ENCODE results near the gene KIF26B.

KIF26B gene

GRCh38 chr1:245409341-245410195 lies 254.8 kb downstream of the KIF26B start:
- DNase-seq (ENCODE audit: extremely low read depth in 1 of 2, low read depth in 1 of 2), result no peak

DNA sequence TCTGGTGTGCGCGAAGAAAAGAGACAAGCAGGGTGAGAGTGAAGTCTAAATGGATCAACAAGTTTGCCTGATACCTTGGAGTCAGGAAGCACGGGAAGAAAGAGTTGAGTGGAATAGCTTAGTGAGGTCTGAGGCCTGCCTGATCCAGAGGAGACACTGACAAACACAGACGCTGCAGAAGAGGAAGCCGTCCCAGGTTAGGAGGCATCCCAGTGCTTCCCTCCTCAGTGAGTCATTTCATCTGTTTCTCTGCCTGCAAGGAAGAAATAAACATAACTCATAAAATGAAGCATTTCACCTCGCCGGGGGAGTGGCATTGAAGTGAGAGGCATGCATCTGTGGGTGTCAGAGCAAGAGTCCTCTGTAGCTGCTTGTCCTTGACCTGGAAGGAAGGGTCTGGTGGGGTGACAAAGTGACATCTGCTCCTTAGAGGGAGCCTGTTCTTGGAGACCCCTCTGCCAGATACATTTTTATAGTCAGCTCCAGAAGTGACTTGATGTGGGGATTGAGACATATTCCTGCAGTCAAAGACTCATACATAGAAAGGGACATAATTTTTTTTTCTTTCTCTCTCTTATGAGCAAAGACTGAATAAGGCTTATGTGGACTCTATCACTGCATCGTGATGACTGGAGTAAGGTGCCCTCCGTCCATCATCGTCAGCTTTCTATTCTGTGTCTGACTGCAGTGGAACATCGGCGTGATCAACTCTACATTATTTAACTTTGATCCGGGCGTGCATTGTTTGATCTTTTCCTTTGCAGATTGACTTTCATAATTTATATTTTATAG lies 256.7 kb downstream of the KIF26B start:
- DNase-seq (ENCODE audit: extremely low read depth in 1 of 2, low read depth in 1 of 2), result no peak

DNA sequence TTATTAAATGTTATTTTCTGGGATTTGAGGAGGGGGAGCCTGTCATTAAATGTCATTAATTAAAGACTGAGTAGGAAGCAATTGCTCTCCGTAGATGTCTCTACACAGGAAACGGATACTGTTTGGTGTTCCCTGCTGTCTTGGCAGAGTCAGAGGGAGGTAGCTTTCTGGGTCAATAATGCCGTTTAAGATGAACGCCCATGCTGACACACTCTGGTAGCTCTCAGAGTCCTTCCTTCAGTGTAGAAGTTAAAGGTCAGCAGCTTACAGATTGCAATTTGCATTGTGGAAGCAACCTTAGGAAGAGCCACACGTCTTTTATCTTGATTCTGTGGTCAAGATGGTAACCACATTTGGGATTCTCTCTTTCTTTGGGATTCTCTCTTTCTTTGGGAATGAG lies 257.5 kb downstream of the KIF26B start:
- DNase-seq (ENCODE audit: extremely low read depth in 1 of 2, low read depth in 1 of 2), result no peak

DNA sequence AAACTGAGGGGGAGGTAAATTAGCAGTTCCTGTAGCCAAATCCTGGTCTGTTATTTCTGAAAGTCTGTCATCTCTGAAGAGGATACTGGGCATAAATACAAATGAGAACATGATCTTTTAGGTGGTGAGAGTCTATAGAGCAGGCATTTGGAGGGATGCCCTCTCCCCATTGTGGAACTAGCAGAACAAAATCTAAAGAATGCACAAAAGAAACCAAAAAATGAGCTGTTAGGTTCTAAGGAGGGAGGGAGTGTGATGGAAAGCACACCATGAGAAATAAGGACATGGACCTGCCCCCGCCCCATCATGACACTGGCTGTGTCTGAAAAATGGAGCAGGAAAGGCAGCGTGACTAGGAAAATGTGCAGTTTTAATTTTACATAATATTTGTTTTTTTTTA lies 262.0 kb downstream of the KIF26B start:
- no peak for DNase-seq (ENCODE audit: extremely low read depth in 1 of 2, low read depth in 1 of 2)

DNA sequence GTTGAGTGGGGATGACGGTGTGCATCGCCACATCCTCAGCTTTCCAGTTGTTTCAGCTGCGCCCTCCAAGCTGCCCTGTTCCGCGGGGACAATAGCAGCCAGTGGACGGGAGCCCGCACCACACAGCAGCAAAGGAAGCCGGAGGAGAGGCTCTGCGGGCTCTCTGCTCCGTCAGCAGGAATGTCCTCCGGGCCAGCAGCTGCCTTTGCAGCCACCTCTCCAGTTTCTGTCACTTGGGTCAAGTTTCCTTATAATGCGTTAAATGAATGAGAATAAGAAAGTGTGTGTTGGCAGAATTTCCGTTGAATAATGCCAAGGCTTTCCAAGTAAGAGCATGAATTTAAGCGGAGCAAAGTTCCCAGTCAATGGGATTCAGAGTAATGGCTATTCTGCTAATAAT lies 263.3 kb downstream of the KIF26B start:
- DNase-seq (ENCODE audit: extremely low read depth in 1 of 2, low read depth in 1 of 2), result no peak

DNA sequence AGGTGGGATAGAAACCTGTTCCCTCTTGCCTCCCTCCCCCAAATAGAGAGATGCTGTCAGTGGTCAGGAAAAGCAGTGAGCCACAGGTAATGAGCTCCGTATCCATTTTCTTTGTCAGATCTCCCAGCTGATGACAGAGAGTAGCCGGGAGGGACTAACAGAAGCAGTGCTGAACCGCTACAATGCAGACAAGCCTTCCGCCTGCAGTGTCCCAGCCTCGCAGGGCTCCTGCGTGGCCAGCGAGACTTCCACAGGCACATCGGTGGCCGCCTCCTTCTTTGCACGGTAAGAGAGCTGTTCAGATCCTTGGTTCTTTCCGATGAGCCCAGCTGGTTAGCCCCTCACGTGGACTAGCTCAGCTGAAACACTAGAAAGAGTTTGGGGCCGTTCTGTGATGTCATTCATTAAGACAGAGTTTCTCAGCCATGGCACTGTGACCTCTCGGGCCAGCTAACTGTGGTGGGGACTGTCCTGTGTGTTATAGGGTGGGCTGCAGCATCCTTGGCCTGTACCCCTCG lies 264.7 kb downstream of the KIF26B start:
- no peak for DNase-seq (ENCODE audit: extremely low read depth in 1 of 2, low read depth in 1 of 2)

DNA sequence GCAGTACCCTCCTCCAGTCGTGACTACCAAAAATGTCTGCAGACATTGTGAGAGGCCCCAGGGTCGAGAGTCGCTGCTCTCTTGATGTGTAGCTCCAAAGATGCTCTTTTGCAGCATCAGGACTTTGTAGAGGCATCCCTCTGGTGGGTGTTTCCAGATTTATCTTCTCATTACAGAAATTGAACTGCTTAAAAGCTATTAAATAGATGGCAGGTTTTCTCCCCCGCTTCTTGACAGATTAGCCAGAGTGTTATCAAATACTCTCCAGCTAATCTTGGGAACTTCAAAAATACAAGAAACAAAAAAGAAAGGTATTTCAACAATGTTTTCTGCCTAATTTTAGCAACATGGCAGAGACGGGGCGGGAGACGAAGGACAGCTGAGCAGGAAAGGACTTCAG lies 265.2 kb downstream of the KIF26B start:
- DNase-seq (ENCODE audit: extremely low read depth in 1 of 2, low read depth in 1 of 2), result no peak

DNA sequence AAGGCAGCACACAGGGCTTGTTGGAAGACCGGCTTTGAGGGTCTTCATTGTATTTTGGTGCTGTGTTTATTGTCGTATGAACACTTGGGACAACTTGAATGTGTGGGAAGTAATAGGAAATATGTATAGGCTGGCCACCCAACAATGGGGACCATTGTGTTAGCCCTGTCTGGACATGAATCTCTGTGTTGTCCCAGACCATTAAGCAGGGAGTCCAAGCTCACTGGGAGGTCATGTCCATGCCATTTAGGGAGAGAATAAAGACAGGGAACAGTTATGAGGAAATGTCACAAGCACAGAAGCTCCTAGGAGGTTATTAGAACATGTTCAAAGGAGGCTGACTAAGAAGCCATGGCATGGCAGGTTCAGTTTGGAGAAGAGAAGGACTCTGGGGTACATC lies 266.1 kb downstream of the KIF26B start:
- no peak for DNase-seq (ENCODE audit: extremely low read depth in 1 of 2, low read depth in 1 of 2)

GRCh38 chr1:245428681-245429080 lies 273.9 kb downstream of the KIF26B start:
- no peak for DNase-seq (ENCODE audit: extremely low read depth in 1 of 2, low read depth in 1 of 2)

DNA sequence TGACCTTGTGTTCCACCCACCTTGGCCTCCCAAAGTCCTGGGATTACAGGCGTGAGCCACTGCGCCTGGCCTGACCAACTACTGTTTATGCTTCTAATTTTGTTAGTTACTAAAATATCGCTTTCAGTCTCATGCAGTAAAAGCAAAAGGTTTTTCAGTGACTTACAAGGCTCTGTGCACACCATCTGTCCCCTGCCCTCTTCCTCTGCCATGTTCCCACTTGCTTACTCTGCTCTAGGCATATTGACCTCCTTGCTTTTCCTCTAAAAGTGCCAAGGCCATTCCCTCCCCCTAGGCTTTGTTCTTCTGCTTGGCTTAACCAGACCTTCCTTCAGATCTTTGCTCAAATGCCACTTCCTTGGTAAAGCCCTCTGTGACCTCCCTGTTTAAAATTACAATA lies 276.9 kb downstream of the KIF26B start:
- no peak for DNase-seq (ENCODE audit: extremely low read depth in 1 of 2, low read depth in 1 of 2)

DNA sequence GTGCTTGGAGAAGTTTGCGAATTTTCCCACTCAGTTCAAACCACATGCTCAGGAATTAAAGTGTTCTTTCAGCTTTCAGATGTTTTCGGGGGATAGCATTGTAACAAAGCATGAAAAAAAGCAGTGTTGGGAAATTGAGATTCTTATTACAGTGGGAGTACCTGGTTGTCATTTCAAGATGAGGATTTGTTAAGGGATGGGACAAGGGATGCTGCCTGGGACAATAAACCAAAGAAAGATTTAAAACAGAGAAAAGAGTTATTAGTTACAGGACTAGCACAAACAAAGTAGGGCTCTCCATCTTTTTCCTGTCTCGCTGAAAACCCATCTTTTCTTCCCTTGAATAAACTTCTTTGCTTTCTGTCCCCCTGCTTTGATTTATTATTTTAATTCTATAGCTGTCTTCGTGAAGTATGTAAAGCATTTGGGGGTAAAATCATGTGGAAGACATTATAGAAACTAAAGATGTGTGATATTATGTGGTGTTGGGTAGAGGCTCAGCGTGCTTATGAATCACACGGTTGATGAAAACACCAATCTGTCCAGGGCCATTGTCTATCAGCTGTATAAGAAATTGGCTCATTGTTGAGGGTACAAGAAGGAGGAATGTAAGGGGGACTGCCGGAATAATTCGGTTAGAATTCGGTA lies 277.6 kb downstream of the KIF26B start:
- DNase-seq (ENCODE audit: extremely low read depth in 1 of 2, low read depth in 1 of 2), result no peak

DNA sequence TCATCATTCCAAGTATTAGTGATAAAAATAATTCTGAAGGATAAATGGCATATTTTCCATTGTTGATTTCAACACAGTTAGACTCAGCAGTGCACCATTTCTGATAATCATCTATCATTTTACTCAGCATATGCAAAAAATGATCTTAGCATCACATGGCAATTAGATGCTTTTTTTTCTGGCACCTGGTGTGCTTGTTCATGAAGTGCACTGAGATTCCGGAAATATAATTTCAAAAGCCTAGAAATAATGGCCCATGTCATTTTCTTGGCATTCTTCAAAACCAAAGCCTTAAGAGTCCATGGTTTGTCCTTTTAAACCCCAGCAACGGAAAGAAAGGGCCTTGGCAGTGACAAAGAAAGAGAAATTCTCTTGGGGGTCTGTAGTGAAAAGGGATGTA lies 278.8 kb downstream of the KIF26B start:
- no peak for DNase-seq (ENCODE audit: extremely low read depth in 1 of 2, low read depth in 1 of 2)

DNA sequence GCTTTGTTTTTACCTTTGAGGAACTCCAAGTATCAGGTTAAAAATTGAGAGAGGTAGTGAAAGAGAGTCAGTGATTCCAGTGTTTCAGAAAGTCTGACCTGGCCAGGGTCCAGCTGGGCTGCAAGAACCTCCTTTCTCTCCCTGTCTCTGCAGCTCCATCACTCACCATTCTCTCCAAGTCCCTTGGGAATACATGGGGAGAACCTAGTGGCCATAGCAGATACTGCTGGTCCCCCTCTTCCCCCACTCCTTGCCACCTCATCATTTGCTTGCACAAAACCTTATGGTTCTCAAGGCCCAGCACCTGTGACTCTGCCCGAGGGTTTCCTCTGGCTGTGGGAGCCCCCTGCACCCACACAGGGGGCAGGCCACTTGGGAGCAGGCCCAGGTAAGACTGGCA lies 279.5 kb downstream of the KIF26B start:
- no peak for DNase-seq (ENCODE audit: extremely low read depth in 1 of 2, low read depth in 1 of 2)

DNA sequence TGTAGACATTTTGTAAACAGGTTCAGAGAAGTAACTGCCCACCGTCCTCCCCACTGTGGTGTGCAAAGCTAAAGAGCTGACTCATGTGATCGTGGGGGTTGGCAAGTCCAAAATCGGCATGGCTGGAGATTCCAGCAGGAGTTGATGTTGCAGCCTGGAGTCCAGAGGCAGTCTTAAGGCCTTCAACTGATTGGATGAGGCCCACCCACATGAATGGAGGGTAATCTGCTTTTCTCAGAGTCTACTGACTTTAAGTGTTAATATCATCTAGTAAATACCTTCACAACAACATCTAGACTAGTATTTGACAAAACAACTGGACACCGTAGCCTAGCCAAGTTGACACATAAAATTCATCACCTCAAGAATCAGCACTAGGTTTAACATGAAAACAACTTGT lies 281.6 kb downstream of the KIF26B start:
- DNase-seq (ENCODE audit: extremely low read depth in 1 of 2, low read depth in 1 of 2), result no peak

- no peak for DNase-seq (ENCODE audit: extremely low read depth in 1 of 2, low read depth in 1 of 2)
These were observed 282.7 kb downstream of the KIF26B start for GRCh38 chr1:245437369-245438062.

DNA sequence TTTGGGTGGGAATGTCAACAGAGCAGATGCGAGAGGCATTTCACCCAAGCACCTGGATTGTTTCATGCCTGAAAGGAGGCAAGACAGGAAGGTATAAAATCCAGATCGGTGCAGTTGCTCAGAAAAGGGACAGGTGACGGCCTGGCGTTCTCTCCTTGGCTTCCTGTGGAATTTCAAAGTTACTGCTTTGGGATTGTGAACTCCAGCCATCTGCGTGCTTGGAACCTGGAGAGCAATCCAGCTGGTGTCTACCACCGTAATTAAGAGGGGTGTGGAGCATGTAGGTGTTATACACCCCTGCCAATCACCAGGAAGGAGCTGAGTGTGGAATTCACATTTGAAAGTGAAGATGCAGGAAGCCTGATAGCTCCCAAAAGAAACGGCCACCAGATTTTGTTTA lies 286.1 kb downstream of the KIF26B start:
- no peak for DNase-seq (ENCODE audit: extremely low read depth in 1 of 2, low read depth in 1 of 2)

DNA sequence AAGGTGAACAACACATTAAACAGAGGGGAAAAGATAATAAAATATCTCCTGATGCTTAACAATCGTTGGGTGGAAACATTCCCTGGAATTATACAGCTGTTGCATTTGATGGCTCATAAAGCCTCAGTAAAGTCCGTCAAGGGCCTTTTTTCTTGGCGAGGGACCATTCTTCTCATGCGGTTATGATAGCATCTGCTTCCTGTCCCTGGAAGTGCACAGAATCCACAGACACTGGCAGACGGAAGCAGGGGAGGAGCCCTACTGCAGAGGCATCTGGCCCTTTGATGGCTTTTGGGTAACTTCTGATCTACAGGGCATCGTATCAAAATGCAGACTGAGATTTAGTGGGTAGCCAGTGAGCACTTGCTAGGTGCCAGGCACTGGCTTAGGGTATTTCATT lies 286.9 kb downstream of the KIF26B start:
- no peak for DNase-seq (ENCODE audit: extremely low read depth in 1 of 2, low read depth in 1 of 2)

DNA sequence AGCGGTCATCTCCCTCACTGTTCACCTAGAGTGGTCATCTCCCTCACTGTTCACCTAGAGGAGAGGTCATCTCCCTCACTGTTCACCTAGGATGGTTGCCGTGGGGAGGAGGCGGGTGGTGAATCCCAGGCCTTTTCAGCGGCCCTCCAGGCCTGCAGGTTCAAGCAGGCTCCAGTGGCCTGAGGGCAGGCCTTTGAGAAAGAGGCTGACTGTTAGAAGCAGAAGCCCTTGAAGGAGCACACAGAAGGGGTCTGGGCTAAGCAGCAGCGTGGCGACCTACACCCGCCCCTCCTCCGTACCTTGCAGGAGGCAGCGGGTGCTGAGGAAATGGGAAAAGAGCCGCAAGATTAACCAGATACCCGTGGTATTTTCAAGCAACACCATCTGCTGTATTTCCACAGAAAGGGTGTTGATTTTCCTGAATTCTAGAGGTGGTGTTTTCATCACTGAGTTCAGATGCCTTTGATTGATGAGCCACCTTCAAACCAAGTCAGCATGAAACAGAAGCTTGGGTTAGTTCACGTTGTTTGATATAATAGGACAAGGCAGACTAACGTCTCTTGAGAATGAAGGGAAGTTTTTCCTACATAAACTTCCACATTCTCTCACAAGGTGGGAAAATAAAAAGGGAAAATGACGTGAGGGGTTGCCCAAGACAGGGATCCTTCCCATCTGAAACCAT lies 289.5 kb downstream of the KIF26B start:
- no peak for DNase-seq (ENCODE audit: extremely low read depth in 1 of 2, low read depth in 1 of 2)

- DNase-seq (ENCODE audit: extremely low read depth in 1 of 2, low read depth in 1 of 2), result no peak
These were observed 290.2 kb downstream of the KIF26B start for GRCh38 chr1:245444945-245445344.

DNA sequence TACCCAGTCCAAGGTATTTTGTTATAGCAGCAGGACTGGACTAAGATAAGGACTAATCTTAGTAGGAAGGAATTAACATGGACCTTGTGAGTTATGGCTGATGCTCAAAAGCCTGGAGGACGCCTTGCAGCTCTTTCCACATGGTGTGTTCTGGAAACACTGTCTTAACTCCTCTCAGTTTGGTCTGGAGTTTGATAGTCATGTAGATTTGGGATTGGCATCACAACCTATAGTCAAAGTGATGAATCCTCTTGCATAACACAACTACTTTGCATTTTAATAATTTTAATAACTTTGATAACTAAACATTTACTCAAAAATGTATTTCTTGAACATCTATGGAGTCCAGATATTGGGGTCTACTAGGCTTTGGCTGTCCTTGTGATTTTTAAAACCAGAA lies 293.7 kb downstream of the KIF26B start:
- no peak for DNase-seq (ENCODE audit: extremely low read depth in 1 of 2, low read depth in 1 of 2)

Data from activated CD8-positive, alpha-beta memory T cell treated with anti-CD3 and anti-CD28 coated beads for 1 hour (primary cell).